PC-9 (cell line): ENCODE results near the gene CRPPA. TPM values are rescaled to one million over a fixed set of nuclear protein-coding genes. Genes with fewer than 3 reads are reported as not detected.

Experiments
- BruUV-seq: library from RNA; stranded (reverse); fragments of 400-500 nt; replicated peaks from 2 replicates; lab custom pipeline; 2021; lab: Mats Ljungman, UMichigan
- CTCF ChIA-PET: fragments of 300-600 bp; sonication (Branson Sonifier 250); formaldehyde crosslinking; loops from one replicate; lab custom pipeline; 2022; ENCODE audit warnings: antibody characterized with exemption; lab: Charles Lee
- POLR2A ChIA-PET: fragments of 300-600 bp; sonication (Branson Sonifier 250); formaldehyde crosslinking; loops from one replicate; lab custom pipeline; 2022; ENCODE audit warnings: antibody characterized with exemption; ENCODE audit not compliant: unreplicated experiment; lab: Charles Lee
- DNase-seq, 2 experiments: peaks; one replicate each; pipeline versions ENCODE4 v3.0.0 to v3.0.0-alpha.2; 2015 to 2022; ENCODE audit warnings: mixed read lengths in 1 of 2
- H2AFZ ChIP-seq: fragments of 200-600 bp; sonication (generic); 2 replicates; pipeline ENCODE4 v1.8.1; 2017; ENCODE audit warnings: antibody characterized with exemption
- H3F3A ChIP-seq: fragments of 200-600 bp; sonication (generic); 2 replicates; pipeline ENCODE4 v1.8.1; 2017; ENCODE audit warnings: antibody characterized with exemption, mild to moderate bottlenecking, low read depth; ENCODE audit not compliant: insufficient read depth
- H3K27ac ChIP-seq: fragments of 200-600 bp; sonication (generic); 2 replicates; pipeline ENCODE4 v1.6.1; 2016; ENCODE audit warnings: mixed run types
- H3K27me3 ChIP-seq: fragments of 200-600 bp; sonication (generic); 2 replicates; pipeline ENCODE4 v1.6.1; 2016; ENCODE audit warnings: low read depth, mixed run types; ENCODE audit not compliant: insufficient read depth
- H3K36me3 ChIP-seq: fragments of 200-600 bp; sonication (generic); 2 replicates; pipeline ENCODE4 v1.6.1; 2016; ENCODE audit warnings: low read depth, mixed run types
- H3K4me1 ChIP-seq: fragments of 200-600 bp; sonication (generic); replicated peaks from 2 replicates; pipeline ENCODE4 v1.6.1; 2016; ENCODE audit warnings: mixed run types; ENCODE audit not compliant: insufficient read depth
- H3K4me2 ChIP-seq: fragments of 200-600 bp; sonication (generic); 2 replicates; pipeline ENCODE4 v1.6.1; 2017; ENCODE audit warnings: mixed run types
- H3K4me3 ChIP-seq: fragments of 200-600 bp; sonication (generic); 2 replicates; pipeline ENCODE4 v1.6.1; 2016; ENCODE audit warnings: mixed run types
- H3K79me2 ChIP-seq: fragments of 200-600 bp; sonication (generic); 2 replicates; pipeline ENCODE4 v1.6.1; 2017; ENCODE audit warnings: low read depth, mixed run types
- H3K9me2 ChIP-seq: fragments of 200-600 bp; sonication (generic); 2 replicates; pipeline ENCODE4 v1.8.1; 2017; ENCODE audit warnings: mild to moderate bottlenecking; ENCODE audit not compliant: insufficient read depth
- H3K9me3 ChIP-seq: fragments of 200-600 bp; sonication (generic); 2 replicates; pipeline ENCODE4 v1.8.1; 2016; ENCODE audit warnings: low read depth; ENCODE audit not compliant: insufficient read depth
- H4K20me1 ChIP-seq: fragments of 200-600 bp; sonication (generic); 2 replicates; pipeline ENCODE4 v1.8.1; 2017; ENCODE audit not compliant: insufficient read depth
- EZH2 ChIP-seq: fragments of 200-600 bp; sonication (generic); IDR thresholded peaks from 2 replicates; pipeline ENCODE4 v1.8.0; 2017; ENCODE audit warnings: antibody characterized with exemption, low read depth
- intact Hi-C: fragments of 100-400 bp; cut with micrococcal nuclease; formaldehyde crosslinking; loops from one replicate; pipeline ENCODE4 v1.10.0; 2022; ENCODE audit not compliant: unreplicated experiment
- total RNA-seq: library from RNA; stranded (reverse); gene quantifications from 2 replicates; pipeline ENCODE4 v1.2.3, GENCODE V29; 2021
- TF ChIP-seq, protein P1 (sequence below): fragments of 200-600 bp; sonication (generic); conservative IDR thresholded peaks from 2 replicates; pipeline ENCODE4 v1.6.1; 2017; ENCODE audit warnings: mixed run types, antibody characterized with exemption, mild to moderate bottlenecking, moderate library complexity

The CRPPA gene
- total RNA-seq, 1 experiment from 2014 or later, result 9.2 TPM

DNA sequence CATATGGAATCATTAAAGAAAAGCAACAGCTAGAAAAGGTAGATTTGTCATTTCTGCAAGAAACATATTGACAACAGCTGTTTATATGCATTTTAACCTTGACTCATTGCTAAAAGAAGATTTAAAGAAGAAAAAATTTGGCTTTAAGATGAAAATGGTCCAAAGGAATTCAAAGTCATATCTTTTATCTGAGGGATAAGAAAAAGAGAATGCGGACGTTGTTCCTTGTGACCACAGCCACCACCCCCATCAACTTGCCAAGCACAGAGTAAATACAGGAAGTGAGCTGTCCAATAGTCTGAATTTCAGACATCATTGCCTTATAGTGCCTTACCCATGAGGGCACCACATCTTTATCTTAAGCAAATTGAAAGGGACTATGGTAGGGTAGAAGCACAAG lies 7.3 kb upstream of the CRPPA start:
- H3K4me1 ChIP-seq, result no peaks in the 10 kb centered on the region
- no peak overlapping the region for H3K4me2 ChIP-seq
- TF ChIP-seq, protein P1, sequence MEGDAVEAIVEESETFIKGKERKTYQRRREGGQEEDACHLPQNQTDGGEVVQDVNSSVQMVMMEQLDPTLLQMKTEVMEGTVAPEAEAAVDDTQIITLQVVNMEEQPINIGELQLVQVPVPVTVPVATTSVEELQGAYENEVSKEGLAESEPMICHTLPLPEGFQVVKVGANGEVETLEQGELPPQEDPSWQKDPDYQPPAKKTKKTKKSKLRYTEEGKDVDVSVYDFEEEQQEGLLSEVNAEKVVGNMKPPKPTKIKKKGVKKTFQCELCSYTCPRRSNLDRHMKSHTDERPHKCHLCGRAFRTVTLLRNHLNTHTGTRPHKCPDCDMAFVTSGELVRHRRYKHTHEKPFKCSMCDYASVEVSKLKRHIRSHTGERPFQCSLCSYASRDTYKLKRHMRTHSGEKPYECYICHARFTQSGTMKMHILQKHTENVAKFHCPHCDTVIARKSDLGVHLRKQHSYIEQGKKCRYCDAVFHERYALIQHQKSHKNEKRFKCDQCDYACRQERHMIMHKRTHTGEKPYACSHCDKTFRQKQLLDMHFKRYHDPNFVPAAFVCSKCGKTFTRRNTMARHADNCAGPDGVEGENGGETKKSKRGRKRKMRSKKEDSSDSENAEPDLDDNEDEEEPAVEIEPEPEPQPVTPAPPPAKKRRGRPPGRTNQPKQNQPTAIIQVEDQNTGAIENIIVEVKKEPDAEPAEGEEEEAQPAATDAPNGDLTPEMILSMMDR, result no peak
- no peak for TF ChIP-seq EZH2
- H3K4me3 ChIP-seq, result no peak overlapping the region
- no peak overlapping the region for H2AFZ ChIP-seq
- ChIA-PET CTCF (interaction anchor here (0.7 to 1.4 kb wide), 2 partner anchors 136 to 158 kb away, joined by 3 to 4 read pairs; no protein-coding TSS in a partner anchor), POLR2A (interaction anchor here (0.6 to 0.9 kb wide), 2 partner anchors 9 to 873 kb away, joined by 3 to 6 read pairs; no protein-coding TSS in a partner anchor)
- peaks cover 3% of the 10 kb centered on the region; the same call in 1 of the 2 replicates for H3K9me3 ChIP-seq
- H3K9me2 ChIP-seq, result no peaks in the 10 kb centered on the region
- BruUV-seq, result no TSS peak
- DNase-seq, result peak in 1 of 2 experiments; percentile 67
- H3K27me3 ChIP-seq, result no peaks in the 10 kb centered on the region
- H4K20me1 ChIP-seq, result no peaks in the 10 kb centered on the region
- intact Hi-C loops, result loop anchor here (2.0 to 5.0 kb wide), 3 partner anchors 64 to 300 kb away; no protein-coding TSS in a partner anchor
- H3K27ac ChIP-seq, result no peak overlapping the region
- H3K36me3 ChIP-seq, result no peaks in the 10 kb centered on the region
- H3F3A ChIP-seq, result no peaks in the 10 kb centered on the region
- no peaks in the 10 kb centered on the region for H3K79me2 ChIP-seq

DNA sequence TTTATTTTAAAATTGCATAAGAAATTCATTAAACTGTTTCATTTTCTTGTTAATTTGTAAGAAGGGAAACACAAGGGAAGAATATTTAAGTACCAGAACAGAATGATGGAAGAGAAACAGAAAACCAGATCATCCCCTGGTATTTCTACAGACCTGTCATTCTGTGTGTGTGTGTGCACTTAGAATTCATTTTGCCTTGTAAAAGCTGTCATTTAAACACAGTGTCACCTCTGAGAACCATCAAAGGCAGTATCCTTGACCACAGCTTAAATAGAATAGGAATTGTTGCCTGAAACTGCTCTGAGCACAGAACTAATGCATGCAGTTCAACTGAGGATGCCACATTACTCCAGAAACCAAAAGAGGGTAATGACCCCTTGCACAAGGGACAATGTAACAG lies 6.8 kb upstream of the CRPPA start:
- H3K4me2 ChIP-seq, result no peak overlapping the region
- no peaks in the 10 kb centered on the region for H3K79me2 ChIP-seq
- ChIA-PET POLR2A (interaction anchor here (0.5 to 0.9 kb wide), 3 partner anchors 8 to 873 kb away, joined by 3 to 10 read pairs (median 6); no protein-coding TSS in a partner anchor), CTCF (interaction anchor here (1.4 kb wide), 1 partner anchor 136 kb away, joined by 4 read pairs; no protein-coding TSS in a partner anchor)
- intact Hi-C loops, result loop anchor here (2.0 to 5.0 kb wide), 3 partner anchors 64 to 299 kb away; no protein-coding TSS in a partner anchor
- H3K27ac ChIP-seq, result no peak overlapping the region
- H3K4me3 ChIP-seq, result no peak overlapping the region
- H2AFZ ChIP-seq, result no peak overlapping the region
- H4K20me1 ChIP-seq, result no peaks in the 10 kb centered on the region
- peaks cover 3% of the 10 kb centered on the region; the same call in 1 of the 2 replicates for H3K9me3 ChIP-seq
- TF ChIP-seq EZH2, result no peak
- TF ChIP-seq, protein P1, result no peak
- no TSS peak for BruUV-seq
- no peak for DNase-seq
- peaks cover 2% of the 10 kb centered on the region for H3K4me1 ChIP-seq
- no peaks in the 10 kb centered on the region for H3K36me3 ChIP-seq
- no peaks in the 10 kb centered on the region for H3K9me2 ChIP-seq
- H3F3A ChIP-seq, result peaks cover under 1% of the 10 kb centered on the region; the same call in 1 of the 2 replicates
- no peaks in the 10 kb centered on the region for H3K27me3 ChIP-seq

DNA sequence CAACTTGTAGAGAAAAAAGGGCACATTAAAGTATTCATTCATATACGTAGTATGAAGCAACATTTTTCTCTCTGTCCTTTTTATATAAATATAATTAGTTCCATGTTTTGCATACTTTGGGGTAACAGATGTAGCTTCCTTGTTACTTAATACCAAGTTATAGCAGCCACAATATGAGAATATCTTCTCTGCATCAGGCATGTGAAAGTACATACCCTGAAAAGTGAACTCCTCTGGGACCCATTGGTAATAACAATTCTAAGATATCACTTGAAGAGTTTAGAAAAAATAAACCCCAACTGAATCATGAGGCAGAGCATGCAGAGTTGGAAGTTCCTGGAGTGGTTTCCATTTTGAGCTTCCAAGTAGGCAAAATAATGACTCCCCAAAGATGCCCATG lies 2.4 kb upstream of the CRPPA start:
- peaks cover 3% of the 10 kb centered on the region; the same call in 1 of the 2 replicates for H3K9me3 ChIP-seq
- no peak overlapping the region for H2AFZ ChIP-seq
- DNase-seq, result no peak
- H3K4me2 ChIP-seq, result no peak overlapping the region
- peaks cover 32% of the 10 kb centered on the region for H3K4me1 ChIP-seq
- H3K9me2 ChIP-seq, result no peaks in the 10 kb centered on the region
- H4K20me1 ChIP-seq, result no peaks in the 10 kb centered on the region
- H3K36me3 ChIP-seq, result no peaks in the 10 kb centered on the region
- no peak overlapping the region for H3K4me3 ChIP-seq
- H3K27me3 ChIP-seq, result no peaks in the 10 kb centered on the region
- H3F3A ChIP-seq, result peaks cover 36% of the 10 kb centered on the region
- no peak overlapping the region for H3K27ac ChIP-seq
- TF ChIP-seq, protein P1, result no peak
- no peak for TF ChIP-seq EZH2
- CTCF ChIA-PET, result interaction anchor here (1.6 kb wide), 1 partner anchor 141 kb away, joined by 5 read pairs; no protein-coding TSS in a partner anchor
- intact Hi-C loops, result loop anchor here (5.0 kb wide), 2 partner anchors 224 to 494 kb away; partner anchors contain the start of genes ANKMY2 and BZW2
- POLR2A ChIA-PET, result no interaction called here
- no TSS peak for BruUV-seq
- H3K79me2 ChIP-seq, result no peaks in the 10 kb centered on the region; the same call in 1 of the 2 replicates
